HG02678 (cell line): ENCODE measurements around the gene PTPRD.

Source experiments
- ATAC-seq: cut with Tn5 transposase; IDR thresholded peaks from one replicate; pipeline ENCODE4 v1.9.1; 2021; ENCODE audit warnings: mild to moderate bottlenecking, moderate library complexity; ENCODE audit not compliant: unreplicated experiment

PTPRD gene

GRCh38 chr9:9778293-9778692 is 834.5 kb downstream of the PTPRD start:
- no peak for ATAC-seq

- ATAC-seq: no peak
Observed at GRCh38 chr9:9774471-9774870, 838.3 kb downstream of the PTPRD start.

- no peak for ATAC-seq
Observed at GRCh38 chr9:9771314-9771713, 841.5 kb downstream of the PTPRD start.

- no peak for ATAC-seq
Observed at GRCh38 chr9:9764821-9765220, 848.0 kb downstream of the PTPRD start.

GRCh38 chr9:9754186-9754585 is 858.6 kb downstream of the PTPRD start:
- ATAC-seq: no peak

- no peak for ATAC-seq
Observed at GRCh38 chr9:9753266-9753665, 859.5 kb downstream of the PTPRD start.

- ATAC-seq: no peak
Observed at GRCh38 chr9:9752722-9753121, 860.1 kb downstream of the PTPRD start.

- ATAC-seq: no peak
Observed at GRCh38 chr9:9751996-9752395, 860.8 kb downstream of the PTPRD start.

- no peak for ATAC-seq
Observed at GRCh38 chr9:9750719-9751118, 862.1 kb downstream of the PTPRD start.

GRCh38 chr9:9749591-9749990 is 863.2 kb downstream of the PTPRD start:
- no peak for ATAC-seq

- no peak for ATAC-seq
Observed at GRCh38 chr9:9747787-9748186, 865.0 kb downstream of the PTPRD start.

- no peak for ATAC-seq
Observed at GRCh38 chr9:9746826-9747225, 866.0 kb downstream of the PTPRD start.

GRCh38 chr9:9743822-9744221 is 869.0 kb downstream of the PTPRD start:
- no peak for ATAC-seq

- ATAC-seq: no peak
Observed at GRCh38 chr9:9730174-9730573, 882.6 kb downstream of the PTPRD start.

GRCh38 chr9:9729082-9729481 is 883.7 kb downstream of the PTPRD start:
- ATAC-seq: no peak

- ATAC-seq: no peak
Observed at GRCh38 chr9:9719373-9720112, 893.3 kb downstream of the PTPRD start.

GRCh38 chr9:9718691-9719090 is 894.1 kb downstream of the PTPRD start:
- ATAC-seq: no peak

GRCh38 chr9:9679433-9679832 is 933.4 kb downstream of the PTPRD start:
- no peak for ATAC-seq

GRCh38 chr9:9674461-9674860 is 938.3 kb downstream of the PTPRD start:
- no peak for ATAC-seq

- ATAC-seq: no peak
Observed at GRCh38 chr9:9670454-9670853, 942.3 kb downstream of the PTPRD start.

GRCh38 chr9:9645006-9645405 is 967.8 kb downstream of the PTPRD start:
- ATAC-seq: no peak

- ATAC-seq: peak; percentile 53
Observed at GRCh38 chr9:9631284-9631683, 981.5 kb downstream of the PTPRD start.

- ATAC-seq: no peak
Observed at GRCh38 chr9:9625248-9625647, 987.6 kb downstream of the PTPRD start.
